Jurkat, Clone E6-1 (cell line): ENCODE measurements around the gene LIME1.

Experiments
- DNase-seq: peaks from one replicate; pipeline ENCODE4 v3.0.0-alpha.2; 2011; ENCODE audit warnings: low read depth, low spot score
- H3K4me3 ChIP-seq: 2 replicates; pipeline ENCODE4 v1.5.1; 2011; ENCODE audit warnings: mild to moderate bottlenecking, low read length, control low read depth, moderate library complexity

The LIME1 gene

GRCh38 chr20:63745961-63746731 is 9.7 kb downstream of the LIME1 start:
- H3K4me3 ChIP-seq: no peak overlapping the region
- no peak for DNase-seq

DNA sequence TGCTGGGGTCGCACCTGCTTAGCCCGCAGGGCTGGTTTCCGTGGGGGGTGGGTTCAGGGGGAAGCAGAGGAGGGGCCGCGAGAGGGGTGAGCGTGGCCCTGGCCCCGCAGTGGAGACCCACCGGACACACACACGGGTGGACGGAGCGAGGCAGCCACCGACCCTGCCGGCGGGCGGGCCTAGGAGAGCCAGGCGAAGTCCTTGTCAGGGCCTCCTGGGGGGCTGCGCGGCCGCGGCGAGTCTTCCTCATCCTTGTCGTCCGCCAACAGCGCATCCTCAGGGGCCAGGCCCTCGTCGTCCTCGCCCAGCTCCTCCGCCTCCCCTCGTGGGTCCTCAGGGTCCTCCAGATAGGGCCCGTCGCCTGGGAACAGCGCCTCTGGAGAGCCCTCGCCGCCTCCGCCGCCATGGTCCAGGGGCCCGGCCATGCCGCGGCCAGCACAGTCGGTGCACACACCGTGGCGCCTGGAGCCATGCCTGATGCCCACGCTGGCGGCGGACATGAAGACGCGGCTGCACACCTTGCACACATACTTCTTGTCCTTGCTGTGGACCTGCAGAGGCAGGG is 10.4 kb downstream of the LIME1 start:
- DNase-seq: no peak
- no peak overlapping the region for H3K4me3 ChIP-seq

DNA sequence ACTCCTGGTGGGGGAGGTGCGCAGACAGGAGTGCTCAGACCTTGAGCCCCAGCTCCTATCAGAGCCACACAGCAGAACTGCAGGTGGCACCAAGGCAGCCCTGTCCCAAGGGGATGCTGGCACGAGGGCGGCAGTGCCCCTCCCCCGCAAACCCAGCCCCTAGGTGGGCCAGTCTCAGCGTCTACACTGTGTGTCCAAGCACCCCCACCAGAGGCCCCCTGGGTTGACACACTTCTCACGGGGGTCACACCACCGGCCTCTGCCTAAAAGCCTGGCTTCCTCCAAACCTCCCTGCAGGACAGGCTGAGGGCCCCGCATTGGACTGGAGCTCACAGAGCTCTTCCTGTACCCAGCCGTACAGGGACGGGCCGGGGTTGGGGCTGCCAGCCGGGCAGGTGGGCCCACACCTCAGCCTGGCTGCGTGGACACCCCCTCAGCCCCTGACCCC is 11.2 kb downstream of the LIME1 start:
- DNase-seq: no peak
- H3K4me3 ChIP-seq: no peak overlapping the region

GRCh38 chr20:63748070-63748933 is 11.8 kb downstream of the LIME1 start:
- DNase-seq: no peak
- H3K4me3 ChIP-seq: no peak overlapping the region

DNA sequence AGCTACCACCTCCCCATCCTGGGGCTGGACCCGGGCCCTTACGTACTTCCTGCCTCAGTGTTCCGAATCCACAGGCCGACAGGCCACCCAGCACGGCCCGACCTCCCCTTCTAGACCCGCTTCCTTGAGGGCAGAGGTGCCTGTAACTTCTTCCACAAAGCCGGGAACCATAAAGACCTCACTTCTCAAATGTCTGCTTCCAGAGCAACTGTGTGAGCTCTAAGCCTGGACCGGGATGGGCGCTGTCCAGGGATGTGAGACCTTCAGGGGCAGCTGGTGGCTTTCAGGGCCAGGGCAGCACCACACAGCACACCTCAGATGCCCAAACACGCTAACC is 12.4 kb downstream of the LIME1 start:
- no peak for DNase-seq
- H3K4me3 ChIP-seq: no peak overlapping the region

DNA sequence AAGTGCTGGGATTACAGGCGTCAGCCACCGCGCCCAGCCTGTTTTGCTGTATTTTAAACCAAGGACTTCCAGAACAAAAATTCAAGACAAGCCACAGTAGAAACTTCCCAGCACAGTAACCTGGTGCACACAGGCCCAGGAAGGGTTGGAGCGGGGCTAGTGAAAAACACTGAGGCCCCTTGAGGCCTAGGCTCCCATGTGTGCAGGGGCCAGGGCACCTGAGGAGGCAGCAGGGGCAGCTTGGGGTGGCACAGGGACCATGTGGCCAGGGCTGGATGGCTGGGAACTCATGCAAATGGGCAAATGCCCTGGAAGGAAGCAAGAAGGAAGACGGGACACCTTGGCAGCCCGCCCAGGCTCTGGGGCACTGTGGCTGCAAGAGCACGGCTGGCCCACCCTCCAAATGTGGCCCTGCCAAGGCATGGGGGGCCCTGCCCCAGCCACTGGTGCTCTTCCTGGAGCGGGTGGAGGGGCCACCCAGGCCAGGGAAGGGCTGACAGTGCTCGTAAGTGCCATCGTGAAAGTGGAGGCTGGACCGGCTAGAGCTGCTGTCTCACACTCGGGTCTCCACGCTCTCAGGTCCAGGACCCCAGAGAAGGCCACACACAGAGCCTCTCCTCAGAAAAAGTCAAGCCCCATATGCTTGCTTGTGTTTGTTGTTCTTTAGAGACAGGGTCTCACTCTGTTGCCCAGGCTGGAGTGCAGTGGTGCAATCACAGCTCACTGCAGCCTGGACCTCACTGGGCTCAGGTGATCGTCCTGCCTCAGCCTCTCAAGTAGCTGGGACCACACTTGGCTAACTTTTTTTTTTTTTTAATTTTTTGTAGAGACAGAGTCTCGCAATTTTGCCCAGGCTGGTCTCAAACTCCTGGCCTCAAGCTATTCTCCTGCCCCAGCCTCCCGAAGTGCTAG is 13.4 kb downstream of the LIME1 start:
- no peak for DNase-seq
- no peak overlapping the region for H3K4me3 ChIP-seq

GRCh38 chr20:63750807-63751470 is 14.5 kb downstream of the LIME1 start:
- H3K4me3 ChIP-seq: peak overlapping the region; percentile 45
- DNase-seq: peak; percentile 83

GRCh38 chr20:63751471-63752271 is 15.2 kb downstream of the LIME1 start:
- no peak for DNase-seq
- peak overlapping the region; percentile 45 for H3K4me3 ChIP-seq

GRCh38 chr20:63752411-63753101 is 16.1 kb downstream of the LIME1 start:
- H3K4me3 ChIP-seq: no peak overlapping the region
- DNase-seq: no peak

GRCh38 chr20:63753381-63753780 is 16.9 kb downstream of the LIME1 start:
- no peak overlapping the region for H3K4me3 ChIP-seq
- no peak for DNase-seq

DNA sequence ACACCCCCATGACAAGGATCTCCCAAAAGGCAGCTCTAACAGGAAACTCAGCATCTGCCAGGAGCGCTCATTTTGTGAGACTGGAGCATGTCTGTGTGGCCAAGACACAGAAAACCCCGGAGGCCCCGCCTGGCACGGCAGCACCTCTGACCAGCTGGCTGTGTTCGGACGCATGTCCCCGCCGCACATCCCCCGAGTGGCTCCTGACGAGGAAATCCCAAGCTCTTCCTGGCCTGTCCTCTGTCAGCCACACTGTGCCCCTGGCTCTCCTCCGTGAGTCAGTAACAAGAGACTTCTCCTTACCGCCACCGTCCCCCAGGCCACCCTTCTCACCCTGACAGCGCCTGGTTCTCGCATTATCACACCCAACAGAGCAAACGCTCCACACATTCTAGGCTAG is 17.5 kb downstream of the LIME1 start:
- DNase-seq: no peak
- H3K4me3 ChIP-seq: no peak overlapping the region

DNA sequence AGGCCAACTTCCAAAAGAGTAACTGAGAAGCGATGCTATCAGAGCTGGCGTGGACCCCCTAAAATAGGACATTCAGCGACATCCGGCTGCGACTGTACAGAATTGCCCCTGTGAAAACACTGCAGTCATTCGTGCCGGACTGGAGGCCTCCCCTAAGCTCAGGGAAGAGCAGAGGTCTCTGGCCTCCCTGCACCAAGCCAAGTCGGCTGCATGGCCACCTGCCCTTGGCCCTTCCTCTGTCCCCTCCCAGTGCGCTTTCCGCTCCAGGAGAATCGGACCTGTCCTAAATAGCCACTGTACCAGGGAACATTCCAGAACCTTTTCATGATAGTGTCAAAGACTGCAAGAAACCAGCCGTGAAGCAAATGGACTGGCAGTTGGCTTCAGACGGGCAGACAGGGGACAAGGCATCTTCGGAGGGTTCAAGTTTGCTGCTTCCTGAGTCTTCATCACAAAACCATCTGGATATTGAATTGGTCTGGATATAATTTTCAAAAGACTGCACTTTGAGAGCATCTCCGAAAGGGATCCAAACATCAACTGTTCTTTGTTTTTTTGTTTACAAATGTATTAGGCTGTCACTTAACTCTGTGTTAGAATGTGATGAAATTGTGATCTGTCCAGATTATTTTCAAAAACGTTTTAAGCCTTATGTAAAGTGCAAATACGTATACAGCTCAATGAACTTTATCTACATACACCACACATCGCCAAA is 19.6 kb downstream of the LIME1 start:
- DNase-seq: no peak
- no peak overlapping the region for H3K4me3 ChIP-seq

- H3K4me3 ChIP-seq: no peak overlapping the region
- peak; percentile 60 for DNase-seq
Observed at GRCh38 chr20:63756648-63756991, 20.2 kb downstream of the LIME1 start.

DNA sequence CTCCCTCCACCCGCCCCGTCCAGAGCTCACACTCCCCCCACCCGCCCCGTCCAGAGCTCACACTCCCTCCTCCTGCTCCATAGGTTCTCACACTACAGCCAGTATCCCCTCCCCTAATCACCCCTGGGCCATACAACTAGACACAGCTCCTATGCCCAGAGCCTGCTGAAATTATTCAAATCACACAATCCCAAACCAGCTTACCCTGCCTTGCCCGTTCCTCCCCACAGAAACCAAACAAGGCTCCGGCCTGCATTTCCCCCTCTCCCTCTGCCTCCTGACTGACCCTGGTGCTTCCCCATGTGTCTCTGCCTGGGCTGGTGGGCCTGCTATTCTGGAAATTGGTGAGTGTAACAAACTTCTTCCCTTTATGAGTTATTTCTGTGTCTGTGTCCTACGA is 21.7 kb downstream of the LIME1 start:
- no peak for DNase-seq
- no peak overlapping the region for H3K4me3 ChIP-seq

GRCh38 chr20:63759377-63759901 is 23.0 kb downstream of the LIME1 start:
- H3K4me3 ChIP-seq: no peak overlapping the region
- no peak for DNase-seq

GRCh38 chr20:63765082-63765873 is 28.8 kb downstream of the LIME1 start:
- DNase-seq: no peak
- H3K4me3 ChIP-seq: no peak overlapping the region
